Measurements from ENCODE around the gene SNX20. TPM values are rescaled to one million over a fixed set of nuclear protein-coding genes. Genes with fewer than 3 reads are reported as not detected.
A peak's percentile ranks its signal among the peaks of the same experiment; 100 is the strongest.

SNX20 gene
- total and polyA plus RNA-seq, 10 donors = 17.6 to 50.5 (median 31.5) TPM

GRCh38 chr16:50677351-50677750 lies 3.8 kb downstream of the SNX20 start:
- Histone ChIP-seq H3K36me3 (peaks cover 3 to 74% (median 52%) of the 10 kb centered on the region in 6 donors), H3K27ac (peak overlapping the region in 1 of 8 donors; percentile 21), H3K4me1 (peaks cover 17 to 70% (median 35%) of the 10 kb centered on the region in 6 donors), H3K9me3 (peaks cover 0 to 25% (median 22%) of the 10 kb centered on the region in 8 donors), H3K27me3 (replicated peaks in 1 of 7) (no peaks in the 10 kb centered on the region), H3K4me3 (no peak overlapping the region)
- peak in 1 of 3 donors; percentile 9 for TF ChIP-seq POLR2AphosphoS5 (IDR thresholded peaks at IDR 0.05)
- TF ChIP-seq CTCF (IDR thresholded peaks at IDR 0.05 in 8 of 11, conservative IDR thresholded peaks at IDR 0.05 in 3 of 11) = peak in 8 of 11 experiments; percentile 4 to 67 (median 50)
- TF ChIP-seq POLR2A (IDR thresholded peaks at IDR 0.05) = no peak
- 74 to 86% (median 82%) methylated on average over 6 to 7 of the region's 7 CpGs for WGBS, 5 donors
- DNase-seq = peak; percentile 73
- intact Hi-C loops (cut with DNase I; ENCODE audit: low total_unique reads) = no loop called here

- no peak overlapping the region for H3K4me3 ChIP-seq
- intact Hi-C loops (cut with DNase I; ENCODE audit: low total_unique reads) = no loop called here
- peaks cover 17 to 64% (median 29%) of the 10 kb centered on the region in 6 donors for H3K4me1 ChIP-seq
- peak; percentile 63 for DNase-seq
- peak overlapping the region in 2 of 8 donors; percentile 15 to 21 for H3K27ac ChIP-seq
- 86 to 87% (median 86%) methylated on average over 8 to 9 of the region's 9 CpGs for WGBS, 5 donors
- TF ChIP-seq POLR2AphosphoS5 (IDR thresholded peaks at IDR 0.05) (no peak), CTCF (IDR thresholded peaks at IDR 0.05 in 8 of 11, conservative IDR thresholded peaks at IDR 0.05 in 3 of 11) (no peak), POLR2A (IDR thresholded peaks at IDR 0.05) (no peak)
- H3K36me3 ChIP-seq = peaks cover 3 to 80% (median 58%) of the 10 kb centered on the region in 6 donors
- H3K27me3 ChIP-seq (replicated peaks in 1 of 7) = no peaks in the 10 kb centered on the region
- H3K9me3 ChIP-seq = peaks cover 0 to 31% (median 27%) of the 10 kb centered on the region in 8 donors
These were observed 4.4 kb downstream of the SNX20 start for GRCh38 chr16:50676684-50677225.

GRCh38 chr16:50675686-50676610 lies 5.2 kb downstream of the SNX20 start:
- TF ChIP-seq POLR2AphosphoS5 (IDR thresholded peaks at IDR 0.05) (no peak), POLR2A (IDR thresholded peaks at IDR 0.05) (no peak), CTCF (IDR thresholded peaks at IDR 0.05 in 8 of 11, conservative IDR thresholded peaks at IDR 0.05 in 3 of 11) (no peak)

More at GRCh38 chr16:50675686-50676610, 5.2 kb downstream of the SNX20 start:
- peaks cover 3 to 88% (median 62%) of the 10 kb centered on the region in 6 donors for H3K36me3 ChIP-seq
- no peaks in the 10 kb centered on the region for H3K27me3 ChIP-seq (replicated peaks in 1 of 7)
- intact Hi-C loops (cut with DNase I; ENCODE audit: low total_unique reads) = no loop called here
- peak; percentile 68 for DNase-seq
- H3K9me3 ChIP-seq = peaks cover 0 to 36% (median 34%) of the 10 kb centered on the region in 8 donors
- WGBS, 5 donors = 91 to 94% (median 92%) methylated on average over 20 to 23 of the region's 23 CpGs
- H3K4me1 ChIP-seq = peaks cover 15 to 58% (median 25%) of the 10 kb centered on the region in 6 donors
- peak overlapping the region in 2 of 8 donors; percentile 1 to 15 for H3K27ac ChIP-seq
- H3K4me3 ChIP-seq = no peak overlapping the region

Data from spleen (tissue), 11 donors.